ENCODE measurements around the gene ATCAY.

The ATCAY gene

GRCh38 chr19:3852614-3853254, 27.8 kb upstream of the ATCAY start:
- DNase-seq (ENCODE audit: low read depth in 2 of 2): peak; percentile 79 to 87

DNA sequence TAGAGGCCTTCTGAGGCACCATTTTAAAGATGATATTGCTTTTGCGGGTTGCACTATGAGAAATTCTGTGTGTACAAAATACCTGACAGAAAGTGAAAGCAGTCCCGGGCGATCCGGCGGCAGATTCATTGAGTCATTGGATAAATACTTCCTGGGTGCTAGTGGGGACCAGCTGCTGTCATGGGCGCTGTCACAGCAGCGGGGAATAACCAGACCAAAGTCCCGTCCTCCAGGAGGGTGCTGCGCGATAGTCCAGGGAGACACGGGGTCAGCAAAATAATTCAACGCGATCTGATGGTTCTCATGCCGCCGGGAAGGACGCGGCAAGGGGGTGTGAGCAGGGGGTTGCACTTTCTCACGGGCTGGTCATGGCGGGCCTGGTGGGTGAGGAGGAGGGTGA, 25.2 kb upstream of the ATCAY start:
- DNase-seq (ENCODE audit: low read depth in 2 of 2): no peak
- TF ChIP-seq, protein P1, sequence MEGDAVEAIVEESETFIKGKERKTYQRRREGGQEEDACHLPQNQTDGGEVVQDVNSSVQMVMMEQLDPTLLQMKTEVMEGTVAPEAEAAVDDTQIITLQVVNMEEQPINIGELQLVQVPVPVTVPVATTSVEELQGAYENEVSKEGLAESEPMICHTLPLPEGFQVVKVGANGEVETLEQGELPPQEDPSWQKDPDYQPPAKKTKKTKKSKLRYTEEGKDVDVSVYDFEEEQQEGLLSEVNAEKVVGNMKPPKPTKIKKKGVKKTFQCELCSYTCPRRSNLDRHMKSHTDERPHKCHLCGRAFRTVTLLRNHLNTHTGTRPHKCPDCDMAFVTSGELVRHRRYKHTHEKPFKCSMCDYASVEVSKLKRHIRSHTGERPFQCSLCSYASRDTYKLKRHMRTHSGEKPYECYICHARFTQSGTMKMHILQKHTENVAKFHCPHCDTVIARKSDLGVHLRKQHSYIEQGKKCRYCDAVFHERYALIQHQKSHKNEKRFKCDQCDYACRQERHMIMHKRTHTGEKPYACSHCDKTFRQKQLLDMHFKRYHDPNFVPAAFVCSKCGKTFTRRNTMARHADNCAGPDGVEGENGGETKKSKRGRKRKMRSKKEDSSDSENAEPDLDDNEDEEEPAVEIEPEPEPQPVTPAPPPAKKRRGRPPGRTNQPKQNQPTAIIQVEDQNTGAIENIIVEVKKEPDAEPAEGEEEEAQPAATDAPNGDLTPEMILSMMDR (IDR thresholded peaks at IDR 0.05; ENCODE audit: low read depth, low read length): no peak
- H3K4me3 ChIP-seq (replicated peaks in 1 of 2; ENCODE audit: low read depth in 2 of 2, low read length in 2 of 2): no peak overlapping the region

More at GRCh38 chr19:3852614-3853254, 27.8 kb upstream of the ATCAY start:
- H3K4me3 ChIP-seq (replicated peaks in 1 of 2; ENCODE audit: low read depth in 2 of 2, low read length in 2 of 2): no peak overlapping the region
- TF ChIP-seq, protein P1 (IDR thresholded peaks at IDR 0.05; ENCODE audit: low read depth, low read length): peak; percentile 28

- TF ChIP-seq, protein P1 (IDR thresholded peaks at IDR 0.05; ENCODE audit: low read depth, low read length): no peak
- no peak overlapping the region for H3K4me3 ChIP-seq (replicated peaks in 1 of 2; ENCODE audit: low read depth in 2 of 2, low read length in 2 of 2)
- DNase-seq (ENCODE audit: low read depth in 2 of 2): no peak
Observed at GRCh38 chr19:3857449-3858003, 23.0 kb upstream of the ATCAY start.

DNA sequence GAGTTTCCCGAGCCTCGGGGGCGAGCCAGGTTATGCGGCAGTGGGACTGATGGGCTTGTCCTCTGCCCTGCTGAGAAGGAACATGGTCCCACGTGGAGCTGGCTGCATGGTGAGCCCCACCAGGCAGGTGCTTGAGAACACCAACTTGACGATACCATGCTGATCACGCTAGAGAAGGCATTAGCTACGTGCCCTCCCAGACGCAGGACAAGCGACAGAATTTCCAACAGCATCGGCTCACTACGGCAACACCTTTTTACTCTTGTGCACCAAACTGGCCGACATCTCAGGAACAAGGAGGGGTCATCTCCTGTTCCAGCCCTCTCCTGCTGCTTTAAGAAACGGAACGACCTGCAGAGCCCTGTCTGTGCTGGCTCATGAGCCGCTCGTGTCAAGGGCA, 20.0 kb upstream of the ATCAY start:
- no peak for DNase-seq (ENCODE audit: low read depth in 2 of 2)
- no peak overlapping the region for H3K4me3 ChIP-seq (replicated peaks in 1 of 2; ENCODE audit: low read depth in 2 of 2, low read length in 2 of 2)
- TF ChIP-seq, protein P1 (IDR thresholded peaks at IDR 0.05; ENCODE audit: low read depth, low read length): no peak

- no peak overlapping the region for H3K4me3 ChIP-seq (replicated peaks in 1 of 2; ENCODE audit: low read depth in 2 of 2, low read length in 2 of 2)
- no peak for DNase-seq (ENCODE audit: low read depth in 2 of 2)
- TF ChIP-seq, protein P1 (IDR thresholded peaks at IDR 0.05; ENCODE audit: low read depth, low read length): no peak
Observed at GRCh38 chr19:3862826-3863500, 17.5 kb upstream of the ATCAY start.

DNA sequence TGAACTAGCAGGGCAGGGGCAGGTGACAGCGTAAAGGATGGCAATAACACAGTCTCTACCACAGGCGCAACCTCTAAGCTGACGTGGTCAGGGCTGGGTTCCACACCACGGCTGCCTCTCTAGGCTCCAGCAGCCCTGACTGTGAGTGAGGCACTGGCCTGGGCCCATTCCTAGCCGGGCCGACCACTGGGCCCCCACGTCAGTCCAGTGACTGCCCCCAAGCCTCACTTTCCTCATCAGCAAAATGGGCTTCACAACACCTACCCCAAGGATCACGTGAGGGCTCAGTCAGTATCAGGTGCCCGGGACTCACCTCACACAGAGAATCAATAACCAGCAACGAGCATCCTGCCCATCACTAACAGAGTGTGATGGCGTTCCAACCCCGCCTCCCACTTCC, 16.8 kb upstream of the ATCAY start:
- TF ChIP-seq, protein P1 (IDR thresholded peaks at IDR 0.05; ENCODE audit: low read depth, low read length): no peak
- H3K4me3 ChIP-seq (replicated peaks in 1 of 2; ENCODE audit: low read depth in 2 of 2, low read length in 2 of 2): no peak overlapping the region
- DNase-seq (ENCODE audit: low read depth in 2 of 2): no peak

All from cardiac fibroblast (primary cell).